Upper lobe of left lung (tissue), 4 donors: ENCODE data around the gene NDUFAF8.

Experiments
- CTCF ChIP-seq, 6 experiments: fragments of 450-650 bp in 4 of 6; fragments of 200-600 bp in 2 of 6; sonication (generic) in 2 of 6; IDR thresholded peaks; one replicate each; pipeline ENCODE4 v1.5.1; 2016 to 2019; ENCODE audit warnings: antibody characterized with exemption in 6 of 6
- EP300 ChIP-seq, 4 donors: sonication (generic); formaldehyde crosslinking; IDR thresholded peaks; one replicate each; pipeline ENCODE4 v1.5.1; 2017; ENCODE audit warnings: antibody characterized with exemption in 4 of 4, control low read depth in 2 of 4
- POLR2A ChIP-seq, 4 donors: fragments of 450-650 bp; IDR thresholded peaks; one replicate each; pipeline ENCODE4 v1.5.1; 2016 to 2017; ENCODE audit warnings: antibody characterized with exemption in 4 of 4, mild to moderate bottlenecking in 2 of 4
- POLR2AphosphoS5 ChIP-seq, 2 donors: sonication (generic); formaldehyde crosslinking; IDR thresholded peaks; one replicate each; pipeline ENCODE4 v1.5.1; 2017; ENCODE audit warnings: antibody characterized with exemption in 2 of 2

- no peak for TF ChIP-seq POLR2A (IDR thresholded peaks at IDR 0.05)
- TF ChIP-seq CTCF (IDR thresholded peaks at IDR 0.05): peak in 3 of 6 experiments; percentile 12 to 30 (median 13)
- TF ChIP-seq POLR2AphosphoS5 (IDR thresholded peaks at IDR 0.05): no peak
- TF ChIP-seq EP300 (IDR thresholded peaks at IDR 0.05): no peak
These were observed 49.2 kb upstream of the NDUFAF8 start for GRCh38 chr17:81189670-81190530.
